ENCODE measurements around the gene PTPN4.

- TF ChIP-seq JUN (IDR thresholded peaks at IDR 0.05; ENCODE audit: borderline replicate concordance, insufficient read depth, insufficient read length, low read depth): no peak
- no peak for TF ChIP-seq CTCF (IDR thresholded peaks at IDR 0.05; ENCODE audit: extremely low read depth in 1 of 2, insufficient read depth in 1 of 2, low read depth in 1 of 2, low read length in 2 of 2)
- TF ChIP-seq POLR2A (IDR thresholded peaks at IDR 0.05; ENCODE audit: low read depth, low read length): no peak
- no peak for TF ChIP-seq POLR2AphosphoS5 (IDR thresholded peaks at IDR 0.05; ENCODE audit: insufficient read depth, low read depth, low read length)
- TF ChIP-seq MYC (IDR thresholded peaks at IDR 0.05; ENCODE audit: low read depth, low read length): no peak
- no peak for TF ChIP-seq EZH2 (IDR thresholded peaks at IDR 0.05; ENCODE audit: borderline replicate concordance, low read depth, low read length, severe bottlenecking)
- no peak for TF ChIP-seq GATA2 (IDR thresholded peaks at IDR 0.05; ENCODE audit: insufficient read depth, insufficient read length, low read depth, low read length)
- TF ChIP-seq MAX (IDR thresholded peaks at IDR 0.05; ENCODE audit: insufficient read depth, insufficient read length): no peak
Measured at GRCh38 chr2:120020554-120020953, 260.8 kb downstream of the PTPN4 start.
